AG04450 (cell line): ENCODE results near the gene NEMP1. TPM values are rescaled to one million over a fixed set of nuclear protein-coding genes. Genes with fewer than 3 reads are reported as not detected.

Source experiments
- CTCF ChIA-PET: fragments of 300-600, 350-600 bp; formaldehyde crosslinking; extraction: SDS; loops from one replicate; lab custom pipeline; 2022; ENCODE audit warnings: antibody characterized with exemption, inconsistent platforms; lab: Charles Lee
- POLR2A ChIA-PET: fragments of 350-600 bp; formaldehyde crosslinking; extraction: SDS; loops from one replicate; lab custom pipeline; 2021; ENCODE audit warnings: antibody characterized with exemption, inconsistent platforms; lab: Yijun Ruan, JAX
- DNase-seq: peaks from one replicate; pipeline ENCODE4 v3.0.0-alpha.2; 2011; ENCODE audit warnings: low read depth, low spot score
- H3K27ac ChIP-seq: one replicate; pipeline ENCODE4 v1.5.1; 2012; ENCODE audit warnings: low read depth, low read length, control low read depth
- H3K27me3 ChIP-seq: one replicate; pipeline ENCODE4 v1.6.0; 2012; ENCODE audit warnings: low read length; ENCODE audit not compliant: control insufficient read depth, insufficient read depth
- H3K4me3 ChIP-seq: 2 replicates; pipeline ENCODE4 v1.5.1; 2011; ENCODE audit warnings: mild to moderate bottlenecking, low read depth, low read length, control low read depth
- H3K9me3 ChIP-seq: 2 replicates; pipeline ENCODE4 v1.5.1; 2012; ENCODE audit warnings: low read length; ENCODE audit not compliant: control insufficient read depth, insufficient read depth
- polyA plus RNA-seq: library from polyadenylated mRNA; depleted of rRNA; stranded (reverse); fragments of >200 nt; gene quantifications from 2 replicates; pipeline ENCODE4 v1.2.3, GENCODE V29; 2011
- TF ChIP-seq, protein P1 (sequence below): IDR thresholded peaks from 2 replicates; pipeline ENCODE4 v1.5.1; 2011; ENCODE audit warnings: low read depth, low read length, control low read depth, inconsistent platforms

NEMP1 gene
- polyA plus RNA-seq, 1 experiment, result 11.9 TPM

DNA sequence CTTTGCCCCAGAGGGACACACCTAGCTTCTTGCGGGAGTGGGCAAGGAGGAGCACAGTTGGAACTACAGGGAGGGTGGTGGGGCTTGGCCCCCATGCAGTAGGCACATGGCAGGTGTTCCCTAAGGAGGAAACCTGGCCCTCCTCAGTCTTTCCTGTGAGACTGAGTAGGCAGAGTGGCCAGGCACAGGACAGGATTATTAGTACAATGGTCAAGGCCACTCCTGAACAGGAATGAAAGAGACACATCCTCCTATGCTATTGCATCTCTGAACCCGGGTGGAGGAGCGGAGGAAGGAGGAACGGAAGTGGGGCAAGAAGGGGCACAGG is 29.5 kb downstream of the NEMP1 start:
- no peak overlapping the region for H3K27ac ChIP-seq
- DNase-seq, result no peak
- CTCF ChIA-PET, result interaction anchor here (1.5 to 1.6 kb wide), 2 partner anchors 14 to 20 kb away, joined by 4 to 9 read pairs; no protein-coding TSS in a partner anchor
- TF ChIP-seq, protein P1, sequence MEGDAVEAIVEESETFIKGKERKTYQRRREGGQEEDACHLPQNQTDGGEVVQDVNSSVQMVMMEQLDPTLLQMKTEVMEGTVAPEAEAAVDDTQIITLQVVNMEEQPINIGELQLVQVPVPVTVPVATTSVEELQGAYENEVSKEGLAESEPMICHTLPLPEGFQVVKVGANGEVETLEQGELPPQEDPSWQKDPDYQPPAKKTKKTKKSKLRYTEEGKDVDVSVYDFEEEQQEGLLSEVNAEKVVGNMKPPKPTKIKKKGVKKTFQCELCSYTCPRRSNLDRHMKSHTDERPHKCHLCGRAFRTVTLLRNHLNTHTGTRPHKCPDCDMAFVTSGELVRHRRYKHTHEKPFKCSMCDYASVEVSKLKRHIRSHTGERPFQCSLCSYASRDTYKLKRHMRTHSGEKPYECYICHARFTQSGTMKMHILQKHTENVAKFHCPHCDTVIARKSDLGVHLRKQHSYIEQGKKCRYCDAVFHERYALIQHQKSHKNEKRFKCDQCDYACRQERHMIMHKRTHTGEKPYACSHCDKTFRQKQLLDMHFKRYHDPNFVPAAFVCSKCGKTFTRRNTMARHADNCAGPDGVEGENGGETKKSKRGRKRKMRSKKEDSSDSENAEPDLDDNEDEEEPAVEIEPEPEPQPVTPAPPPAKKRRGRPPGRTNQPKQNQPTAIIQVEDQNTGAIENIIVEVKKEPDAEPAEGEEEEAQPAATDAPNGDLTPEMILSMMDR, result no peak
- no peaks in the 10 kb centered on the region for H3K9me3 ChIP-seq
- POLR2A ChIA-PET, result no interaction called here
- H3K27me3 ChIP-seq, result peaks cover 11% of the 10 kb centered on the region
- H3K4me3 ChIP-seq, result no peak overlapping the region

DNA sequence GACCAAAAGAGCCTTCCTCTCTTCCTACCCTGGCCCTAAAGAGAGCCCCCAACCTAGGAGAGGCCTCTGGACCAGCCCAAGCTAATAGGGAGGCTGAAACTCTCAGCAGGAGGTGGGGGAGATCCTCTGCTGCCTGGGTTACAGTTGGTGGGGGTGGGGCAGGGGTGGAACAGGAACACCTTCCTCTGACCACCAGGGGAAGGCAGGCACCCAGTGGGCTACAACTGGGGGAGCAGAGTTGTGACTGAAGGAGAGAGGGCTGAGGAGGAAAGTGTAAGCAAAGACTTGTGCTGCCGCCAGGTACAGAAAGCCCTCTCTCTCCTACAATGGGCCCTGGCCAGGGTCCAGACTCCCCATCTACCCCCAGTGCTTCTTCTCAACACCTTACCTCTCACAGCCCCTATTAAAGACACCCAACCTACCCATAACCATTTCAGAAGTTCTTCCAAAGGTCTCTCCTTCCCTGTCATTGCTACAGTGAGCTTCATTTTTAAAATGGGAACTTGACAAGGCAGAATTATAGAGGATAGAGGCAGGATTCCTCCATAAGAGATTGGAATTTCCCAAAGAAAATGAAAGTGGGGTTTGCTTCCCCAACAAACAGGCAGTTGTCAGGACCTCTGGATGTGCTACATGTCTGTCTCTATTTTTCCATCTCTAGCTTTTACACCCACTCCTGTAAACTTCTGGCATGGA is 30.0 kb downstream of the NEMP1 start:
- Histone ChIP-seq H3K4me3 (no peak overlapping the region), H3K27me3 (peaks cover 15% of the 10 kb centered on the region), H3K27ac (no peak overlapping the region), H3K9me3 (no peaks in the 10 kb centered on the region)
- CTCF ChIA-PET, result interaction anchor here (1.1 to 1.9 kb wide), 5 partner anchors 12 to 47 kb away, joined by 3 to 9 read pairs (median 5); no protein-coding TSS in a partner anchor
- TF ChIP-seq, protein P1, result no peak
- DNase-seq, result no peak
- POLR2A ChIA-PET, result no interaction called here

DNA sequence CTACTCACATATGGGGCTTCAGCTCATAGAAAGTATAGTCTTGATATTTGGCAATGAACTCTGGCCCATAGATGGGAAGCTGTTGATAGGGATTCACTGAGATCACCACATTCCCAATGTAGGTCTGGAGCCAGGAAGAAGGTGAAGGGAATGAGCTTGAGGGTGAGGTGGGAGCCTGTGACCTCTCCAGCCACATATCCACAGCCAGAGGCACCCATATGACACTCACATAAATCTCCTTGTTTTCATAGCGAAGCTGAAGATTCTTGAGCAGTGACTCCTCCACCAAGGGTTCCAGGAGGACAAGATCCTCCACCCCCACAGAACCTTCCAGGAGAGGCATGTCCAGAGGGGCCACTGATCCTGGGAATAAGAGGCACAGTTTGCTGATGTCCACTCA is 30.6 kb downstream of the NEMP1 start:
- POLR2A ChIA-PET, result no interaction called here

DNA sequence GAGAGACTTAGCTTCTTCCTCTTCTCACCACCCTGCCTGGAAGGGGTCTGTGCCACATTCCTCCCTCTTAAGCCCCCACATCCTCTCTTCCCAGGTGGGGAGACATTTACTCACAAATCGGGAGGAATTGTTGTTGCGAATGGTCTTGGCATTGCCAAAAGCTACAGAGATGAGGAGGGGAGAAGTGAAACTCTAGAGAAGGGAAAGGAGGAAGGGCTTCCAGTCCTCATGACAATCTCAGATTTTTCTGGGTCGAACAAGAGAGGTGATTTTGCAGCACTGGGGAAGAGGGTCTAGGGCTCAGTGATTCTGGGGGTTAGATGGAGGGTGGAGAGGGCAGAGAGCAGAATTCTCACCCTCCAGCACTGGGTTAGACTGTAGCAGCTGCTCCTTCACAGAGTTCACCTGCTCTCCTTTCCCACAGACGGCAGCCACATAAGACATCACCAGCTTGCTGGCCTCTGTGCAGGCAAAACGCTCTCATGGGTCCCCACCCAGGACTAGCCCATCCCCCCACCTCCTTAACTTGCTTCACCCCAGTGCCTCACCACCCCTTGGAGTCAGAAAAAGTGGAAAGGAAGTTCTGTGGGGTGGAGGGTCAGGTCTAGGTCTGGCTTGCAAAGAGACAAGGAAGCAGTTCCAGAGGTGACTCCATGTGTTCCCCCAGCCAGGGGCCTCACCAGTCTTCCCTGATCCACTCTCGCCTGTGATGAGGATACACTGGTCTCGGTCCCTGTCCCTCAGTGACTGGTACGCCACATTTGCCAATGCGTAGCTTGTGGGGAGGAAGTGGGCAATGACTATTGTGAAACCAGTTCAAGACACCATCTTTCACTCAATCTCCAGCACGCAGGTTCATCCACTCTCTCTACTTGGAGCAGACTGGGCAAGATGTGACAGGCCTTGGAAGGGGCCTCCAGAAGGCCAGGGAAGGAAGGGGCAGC is 31.4 kb downstream of the NEMP1 start:
- no peak overlapping the region for H3K27ac ChIP-seq
- TF ChIP-seq, protein P1, result no peak
- CTCF ChIA-PET, result interaction anchor here (1.1 to 1.9 kb wide), 3 partner anchors 14 to 46 kb away, joined by 3 to 8 read pairs (median 5); no protein-coding TSS in a partner anchor

More for the DNA sequence above, 30.6 kb downstream of the NEMP1 start:
- DNase-seq, result no peak
- no peak overlapping the region for H3K27ac ChIP-seq
- CTCF ChIA-PET, result interaction anchor here (1.1 to 1.9 kb wide), 4 partner anchors 13 to 47 kb away, joined by 3 to 8 read pairs (median 4); no protein-coding TSS in a partner anchor
- TF ChIP-seq, protein P1, result no peak
- peaks cover 17% of the 10 kb centered on the region for H3K27me3 ChIP-seq
- no peak overlapping the region for H3K4me3 ChIP-seq
- H3K9me3 ChIP-seq, result no peaks in the 10 kb centered on the region

More for the DNA sequence above, 31.4 kb downstream of the NEMP1 start:
- H3K9me3 ChIP-seq, result no peaks in the 10 kb centered on the region
- no peak for DNase-seq
- no peak overlapping the region for H3K4me3 ChIP-seq
- POLR2A ChIA-PET, result no interaction called here
- peaks cover 18% of the 10 kb centered on the region for H3K27me3 ChIP-seq
